DND-41 (cell line): ENCODE results near the gene PPP3CA.

Experiments
- CTCF ChIP-seq: IDR thresholded peaks from 2 replicates; pipeline ENCODE4 v1.5.1; 2012; ENCODE audit warnings: borderline replicate concordance, low read length, moderate library complexity, mild to moderate bottlenecking; ENCODE audit not compliant: poor library complexity, severe bottlenecking; ENCODE audit errors: extremely low read depth
- EZH2 ChIP-seq: IDR thresholded peaks from 3 replicates; pipeline ENCODE4 v1.6.1; 2012; ENCODE audit warnings: borderline replicate concordance, low read depth, mild to moderate bottlenecking, moderate library complexity, low read length, inconsistent platforms; ENCODE audit not compliant: severe bottlenecking

GRCh38 chr4:101081166-101081565, 266.2 kb downstream of the PPP3CA start:
- TF ChIP-seq CTCF (no peak), EZH2 (no peak)
